Measurements from ENCODE around the gene PSMD4.
"Not testable (repeated sequence)": the region's sequence is repeated elsewhere in the genome, so short reads cannot be mapped to it uniquely, and the experiment has no call there.

PSMD4 gene

DNA sequence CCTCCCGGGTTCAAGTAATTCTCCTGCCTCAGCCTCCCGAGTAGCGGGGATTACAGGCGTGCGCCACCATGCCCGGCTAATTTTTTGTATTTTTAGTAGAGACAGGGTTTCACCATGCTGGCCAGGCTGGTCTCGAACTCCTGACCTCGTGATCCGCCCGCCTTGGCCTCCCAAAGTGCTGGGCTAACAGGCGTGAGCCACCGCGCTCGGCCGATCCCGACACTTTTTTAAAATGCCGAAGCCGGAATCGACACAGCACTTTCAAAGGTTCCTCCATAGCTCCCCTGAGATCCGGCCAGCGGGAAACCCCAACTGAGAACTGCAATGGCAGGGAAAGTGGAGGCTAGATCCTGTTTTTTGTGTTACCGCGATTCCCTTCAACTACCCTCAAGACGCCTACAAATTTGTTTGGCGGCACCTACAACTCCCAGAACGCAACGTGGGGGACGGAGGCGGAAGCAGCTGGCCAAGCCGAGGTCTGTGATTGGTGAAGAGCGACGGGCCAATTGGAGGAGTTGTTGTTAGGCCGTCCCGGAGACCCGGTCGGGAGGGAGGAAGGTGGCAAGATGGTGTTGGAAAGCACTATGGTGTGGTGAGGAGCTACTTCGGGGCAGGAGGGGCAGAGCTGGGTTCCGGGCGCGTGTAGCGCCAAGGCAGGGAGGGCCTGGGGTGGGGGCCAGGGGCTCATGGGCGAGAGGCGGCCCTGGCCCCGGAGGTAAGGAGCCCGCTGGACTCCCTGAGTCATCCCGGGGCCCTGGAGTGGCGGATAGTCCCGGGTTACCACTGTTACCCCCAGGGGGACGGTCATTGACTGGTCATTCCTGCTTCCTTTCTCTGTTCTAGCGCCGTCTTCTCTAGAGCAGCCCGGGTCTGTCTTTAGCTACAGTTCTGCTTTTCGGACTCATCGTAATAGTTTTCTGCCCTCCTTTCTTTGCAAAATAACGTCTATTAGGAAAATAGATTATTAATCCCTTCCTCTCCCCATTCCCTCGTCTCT is at the start of gene PSMD4:
PSMD4 (plus strand) TSS at position 518 of the 997 bp plus-strand sequence; CDS start at position 567, 49 bp downstream.
- DNase-seq, result peak; percentile 93

GRCh38 chr1:151205381-151205965 is 49.1 kb upstream of the PSMD4 start:
- DNase-seq, result not testable (repeated sequence)

DNA sequence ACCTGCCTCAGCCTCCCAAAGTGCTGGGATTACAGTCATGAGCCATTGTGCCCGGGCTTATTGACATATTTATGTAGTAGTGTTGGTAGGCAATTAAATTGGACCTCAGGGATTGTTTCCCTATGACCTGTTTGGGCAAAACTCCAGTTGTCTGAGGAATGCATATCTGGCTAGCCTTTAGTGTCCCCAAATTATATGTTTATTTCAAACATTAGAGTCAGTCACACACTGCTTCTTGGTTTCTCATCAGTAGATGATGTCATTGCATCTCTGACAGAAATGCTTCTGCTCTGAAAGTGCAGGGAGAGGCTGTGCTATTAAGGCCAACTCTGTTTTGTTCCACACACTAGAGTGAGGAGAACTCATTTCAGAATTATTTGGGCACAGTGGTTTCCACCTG is 43.7 kb upstream of the PSMD4 start:
- DNase-seq, result no peak

DNA sequence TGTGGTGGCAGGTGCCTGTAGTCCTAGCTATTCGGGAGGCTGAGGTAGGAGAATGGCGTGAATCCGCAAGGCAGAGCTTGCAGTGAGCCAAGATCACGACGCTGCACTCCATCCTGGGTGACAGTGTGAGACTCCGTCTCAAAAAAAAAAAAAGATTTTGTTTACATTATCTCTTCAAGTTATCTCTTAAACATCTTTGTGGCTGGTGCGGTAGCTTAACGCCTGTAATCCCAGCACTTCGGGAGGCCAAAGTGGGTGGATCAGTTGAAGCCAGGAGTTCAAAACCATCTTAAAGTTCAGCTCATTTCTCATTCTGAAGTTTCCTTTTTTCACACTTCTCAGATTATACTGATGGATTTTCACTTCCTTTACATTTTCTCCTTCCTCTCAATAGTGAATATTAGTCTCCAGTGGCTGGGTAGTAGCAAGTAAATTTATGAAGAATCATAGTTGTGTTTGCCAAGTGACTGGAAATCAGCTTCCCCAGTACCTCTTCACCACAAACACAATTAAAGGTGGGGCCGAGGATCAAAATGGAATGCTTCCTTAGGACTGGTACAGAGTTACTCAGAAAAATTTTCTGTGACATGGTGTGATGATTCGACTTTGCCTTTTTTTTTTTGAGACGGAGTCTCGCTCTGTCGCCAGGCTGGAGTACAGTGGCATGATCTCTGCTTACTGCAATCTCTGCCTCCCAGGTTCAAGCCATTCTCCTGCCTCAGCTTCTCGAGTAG is 42.4 kb upstream of the PSMD4 start:
- no peak for DNase-seq

- DNase-seq, result no peak
These were observed 41.0 kb upstream of the PSMD4 start for GRCh38 chr1:151213560-151213959.

DNA sequence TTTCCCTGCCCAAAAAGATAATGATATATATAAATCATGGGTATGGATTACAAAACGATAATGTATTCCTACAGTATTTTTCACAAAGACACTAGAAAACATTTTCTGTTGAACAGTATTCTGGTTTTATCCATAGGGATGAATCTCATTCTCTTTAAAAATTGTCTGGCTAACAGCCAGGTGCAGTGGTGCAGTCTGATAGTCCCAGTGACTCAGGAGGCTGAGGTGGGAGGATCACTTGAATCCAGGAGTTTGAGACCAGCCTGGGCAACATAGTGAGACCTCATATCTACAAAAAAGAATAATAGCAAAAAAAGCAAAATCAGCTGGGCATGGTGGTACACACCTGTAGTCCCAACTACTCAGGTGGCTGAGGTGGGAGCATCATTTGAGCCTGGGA is 32.9 kb upstream of the PSMD4 start:
- no peak for DNase-seq

- DNase-seq, result no peak
These were observed 32.4 kb upstream of the PSMD4 start for GRCh38 chr1:151222130-151222529.

- no peak for DNase-seq
These were observed 19.3 kb upstream of the PSMD4 start for GRCh38 chr1:151235235-151235634.

DNA sequence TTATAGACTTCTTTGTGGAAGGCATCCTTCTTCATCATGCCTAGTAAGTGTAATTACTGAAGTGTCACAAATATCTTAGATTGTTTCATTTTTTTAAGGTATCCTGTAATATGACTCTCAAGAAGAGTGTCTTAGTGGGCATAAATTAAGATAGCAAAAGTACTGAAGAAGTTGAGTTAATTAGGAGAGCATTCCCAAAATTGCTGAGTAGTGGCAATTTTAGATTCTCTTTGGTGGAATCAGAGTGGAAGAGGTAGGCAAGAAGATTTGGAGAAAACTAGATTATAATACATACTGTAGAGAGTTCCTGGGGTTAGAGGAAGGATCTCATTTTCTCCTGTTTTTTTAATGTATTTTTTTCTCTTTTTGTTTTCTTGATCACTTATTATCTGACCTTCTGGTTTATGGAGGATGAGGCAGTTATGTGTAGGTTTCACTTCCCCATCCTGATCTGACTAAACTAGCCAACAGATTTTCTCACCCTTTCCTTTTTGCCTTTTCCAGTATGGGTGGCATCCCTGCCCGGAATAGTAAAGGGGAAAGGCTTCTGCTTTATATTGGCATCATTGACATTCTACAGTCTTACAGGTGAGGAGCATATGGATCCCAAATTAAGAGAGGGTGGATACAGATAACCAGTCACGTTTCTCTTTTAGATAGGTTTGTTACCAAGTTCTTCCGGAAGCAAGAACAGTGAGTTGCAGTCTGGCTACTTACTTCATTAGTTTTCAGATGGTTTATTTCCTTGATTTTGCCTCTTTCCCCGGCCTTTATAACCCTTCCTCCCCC is 16.7 kb upstream of the PSMD4 start:
- no peak for DNase-seq

DNA sequence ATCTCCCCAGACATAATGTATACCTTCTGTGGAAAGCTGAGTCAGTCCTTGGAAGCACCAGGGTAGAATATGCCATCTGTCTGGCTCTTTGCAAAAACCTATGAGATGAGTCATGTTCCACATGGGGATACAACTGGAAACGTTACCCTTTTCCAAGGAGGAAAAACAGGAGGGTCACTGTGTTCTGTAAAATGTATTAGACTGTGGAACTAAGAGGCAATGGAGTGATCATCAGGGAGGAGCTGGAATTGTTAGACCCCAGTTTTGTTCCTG is 16.1 kb upstream of the PSMD4 start:
- DNase-seq, result no peak

GRCh38 chr1:151242442-151242841 is 12.1 kb upstream of the PSMD4 start:
- no peak for DNase-seq

DNA sequence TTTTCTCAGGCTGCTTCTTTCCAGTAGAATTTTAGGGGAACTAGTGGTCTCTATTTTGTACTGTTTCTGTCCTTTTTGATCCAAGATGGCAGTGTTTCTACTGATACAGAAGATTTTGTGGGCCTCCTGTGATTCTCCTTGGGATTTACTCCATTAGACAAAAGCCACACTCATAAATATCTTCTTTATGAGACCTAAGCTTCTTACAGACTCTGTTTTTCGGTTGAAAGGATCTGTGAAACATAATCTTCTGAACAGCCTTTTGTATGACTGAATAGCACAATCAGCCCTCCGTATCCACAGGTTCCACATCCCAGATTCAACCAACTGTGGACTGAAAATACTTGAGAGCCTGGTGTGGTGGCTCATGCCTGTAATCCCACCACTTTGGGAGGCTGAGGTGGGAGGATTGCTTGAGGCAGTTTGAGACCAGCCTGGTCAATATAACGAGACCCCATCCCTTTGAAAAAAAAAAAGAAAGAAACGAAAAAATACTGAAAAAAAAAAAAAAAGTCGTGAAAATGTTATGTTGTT is 10.8 kb upstream of the PSMD4 start:
- no peak for DNase-seq

GRCh38 chr1:151246786-151247185 is 7.7 kb upstream of the PSMD4 start:
- DNase-seq, result no peak

- peak; percentile 68 for DNase-seq
These were observed 2.7 kb upstream of the PSMD4 start for GRCh38 chr1:151251656-151252470.

DNA sequence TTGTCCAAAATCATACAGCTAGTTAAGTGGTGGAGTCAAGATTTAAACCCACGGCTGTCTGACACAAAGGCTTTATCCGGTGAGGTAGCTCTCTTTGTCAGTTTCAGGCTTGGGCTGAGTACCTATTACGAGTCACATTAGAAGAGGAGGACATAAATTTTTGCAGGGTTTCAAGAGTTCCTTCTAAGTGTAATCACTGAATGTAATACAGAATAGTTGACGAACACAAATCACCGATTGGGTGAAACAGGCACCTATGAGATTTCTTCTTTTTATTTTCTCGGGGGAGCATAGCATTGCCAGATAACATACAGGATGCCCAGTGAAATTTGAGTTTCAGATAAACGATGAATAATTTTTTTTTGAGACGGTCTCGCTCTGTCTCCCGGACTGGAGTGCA is 847 bp downstream of the PSMD4 start:
- no peak for DNase-seq

GRCh38 chr1:151259351-151259750 is 4.8 kb downstream of the PSMD4 start:
- no peak for DNase-seq

DNA sequence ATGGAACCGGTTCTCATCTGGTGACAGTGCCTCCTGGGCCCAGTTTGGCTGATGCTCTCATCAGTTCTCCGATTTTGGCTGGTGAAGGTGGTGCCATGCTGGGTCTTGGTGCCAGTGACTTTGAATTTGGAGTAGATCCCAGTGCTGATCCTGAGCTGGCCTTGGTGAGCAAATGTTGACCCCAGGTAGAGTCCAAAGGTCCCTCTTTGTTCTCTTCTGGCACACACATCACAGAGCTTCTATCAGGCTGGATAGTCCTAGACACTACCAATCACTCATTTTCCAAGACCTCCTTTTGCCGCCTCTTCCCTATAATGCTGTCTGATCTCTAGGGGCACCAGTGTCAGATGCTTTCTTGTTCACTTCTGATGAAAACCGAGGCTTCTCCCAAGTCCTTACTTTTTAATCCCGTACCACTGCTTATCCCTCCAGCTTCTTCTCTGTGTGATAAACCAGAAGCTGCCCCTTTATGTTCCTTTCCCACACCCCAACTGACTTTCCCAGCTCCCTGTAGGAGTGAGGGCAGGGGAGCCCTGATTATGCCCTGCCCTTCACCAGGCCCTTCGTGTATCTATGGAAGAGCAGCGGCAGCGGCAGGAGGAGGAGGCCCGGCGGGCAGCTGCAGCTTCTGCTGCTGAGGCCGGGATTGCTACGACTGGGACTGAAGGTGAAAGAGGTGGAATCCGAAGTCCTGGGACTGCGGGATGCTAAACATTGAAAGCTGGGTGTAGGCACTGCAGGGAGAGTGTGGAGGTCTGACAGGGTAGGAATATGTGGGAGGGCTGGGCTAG is 11.1 kb downstream of the PSMD4 start:
- DNase-seq, result no peak

- no peak for DNase-seq
These were observed 11.8 kb downstream of the PSMD4 start for GRCh38 chr1:151266315-151266714.

DNA sequence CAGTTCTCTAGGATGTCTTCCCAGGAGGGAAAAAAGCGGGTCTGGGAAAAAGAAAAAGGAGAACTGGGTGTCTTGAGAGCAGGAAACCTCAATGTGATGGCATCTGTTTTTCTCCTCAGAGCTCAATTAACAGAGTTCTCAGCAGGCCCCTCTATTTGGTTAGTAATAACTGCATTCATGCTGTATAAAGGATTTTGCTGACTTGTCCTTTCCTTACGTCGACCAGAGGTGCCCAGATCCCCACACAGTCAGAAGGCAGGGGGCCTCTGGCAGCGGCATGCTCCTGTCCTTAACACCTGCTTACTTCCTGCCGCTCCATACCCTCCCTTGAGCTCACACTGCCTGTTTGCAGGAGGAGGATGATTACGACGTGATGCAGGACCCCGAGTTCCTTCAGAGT is 12.3 kb downstream of the PSMD4 start:
- DNase-seq, result no peak

DNA sequence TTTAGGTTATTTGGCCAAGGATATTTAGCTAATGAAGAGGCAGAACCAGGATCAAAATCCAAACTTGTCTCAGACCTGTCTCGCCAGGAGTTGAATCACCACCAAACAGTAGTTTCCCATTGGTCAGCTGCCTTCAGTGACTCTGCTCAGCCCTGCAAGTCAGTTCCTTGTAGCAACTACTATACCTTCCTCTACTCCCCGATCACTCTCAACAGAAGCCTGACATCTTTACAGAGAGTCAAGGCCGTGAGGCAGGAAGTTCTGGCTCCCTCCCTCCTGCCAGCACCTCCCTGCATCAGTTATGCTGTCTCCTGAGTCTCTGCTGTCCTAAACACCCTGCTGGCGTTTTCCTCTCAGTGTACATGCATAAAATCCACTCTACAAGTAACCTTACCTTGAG is 13.2 kb downstream of the PSMD4 start:
- DNase-seq, result no peak

DNA sequence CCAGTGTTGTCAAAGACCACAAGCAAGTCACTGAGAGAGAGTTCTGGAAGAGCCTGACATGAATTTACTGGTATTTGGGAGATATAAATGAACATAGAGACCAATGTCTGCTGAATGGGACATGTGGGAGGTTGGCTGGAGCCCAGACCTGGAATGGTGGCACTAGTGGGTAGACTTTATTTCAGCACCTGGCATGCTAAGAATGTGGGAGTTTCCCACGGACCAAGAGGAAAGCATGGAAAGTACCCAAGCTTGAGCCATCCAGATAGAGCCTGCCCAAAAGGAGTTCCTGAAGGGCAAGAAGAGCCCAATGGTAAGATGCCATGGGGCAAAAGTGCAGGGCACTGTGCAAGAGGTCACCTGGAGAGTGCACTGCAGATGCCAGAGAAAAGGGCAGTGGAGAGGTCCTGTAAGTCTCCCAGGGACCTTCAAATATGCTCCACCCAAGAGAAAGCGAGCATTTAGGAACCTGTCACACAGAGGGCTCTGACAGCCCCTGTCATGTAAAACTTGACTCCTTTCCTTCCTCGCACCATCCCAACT is 19.5 kb downstream of the PSMD4 start:
- DNase-seq, result no peak
